ENCODE results near the gene SUSD1.

Gene SUSD1

GRCh38 chr9:112047538-112048066, 127.5 kb downstream of the SUSD1 start:
- no peak overlapping the region for H3K4me3 ChIP-seq (ENCODE audit: control insufficient read depth, low read depth, low read length)
- DNase-seq (ENCODE audit: low read depth), result no peak
- TF ChIP-seq, protein P1, sequence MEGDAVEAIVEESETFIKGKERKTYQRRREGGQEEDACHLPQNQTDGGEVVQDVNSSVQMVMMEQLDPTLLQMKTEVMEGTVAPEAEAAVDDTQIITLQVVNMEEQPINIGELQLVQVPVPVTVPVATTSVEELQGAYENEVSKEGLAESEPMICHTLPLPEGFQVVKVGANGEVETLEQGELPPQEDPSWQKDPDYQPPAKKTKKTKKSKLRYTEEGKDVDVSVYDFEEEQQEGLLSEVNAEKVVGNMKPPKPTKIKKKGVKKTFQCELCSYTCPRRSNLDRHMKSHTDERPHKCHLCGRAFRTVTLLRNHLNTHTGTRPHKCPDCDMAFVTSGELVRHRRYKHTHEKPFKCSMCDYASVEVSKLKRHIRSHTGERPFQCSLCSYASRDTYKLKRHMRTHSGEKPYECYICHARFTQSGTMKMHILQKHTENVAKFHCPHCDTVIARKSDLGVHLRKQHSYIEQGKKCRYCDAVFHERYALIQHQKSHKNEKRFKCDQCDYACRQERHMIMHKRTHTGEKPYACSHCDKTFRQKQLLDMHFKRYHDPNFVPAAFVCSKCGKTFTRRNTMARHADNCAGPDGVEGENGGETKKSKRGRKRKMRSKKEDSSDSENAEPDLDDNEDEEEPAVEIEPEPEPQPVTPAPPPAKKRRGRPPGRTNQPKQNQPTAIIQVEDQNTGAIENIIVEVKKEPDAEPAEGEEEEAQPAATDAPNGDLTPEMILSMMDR (IDR thresholded peaks at IDR 0.05; ENCODE audit: control insufficient read depth, insufficient read depth, low read depth, low read length, missing control alignments), result no peak

DNA sequence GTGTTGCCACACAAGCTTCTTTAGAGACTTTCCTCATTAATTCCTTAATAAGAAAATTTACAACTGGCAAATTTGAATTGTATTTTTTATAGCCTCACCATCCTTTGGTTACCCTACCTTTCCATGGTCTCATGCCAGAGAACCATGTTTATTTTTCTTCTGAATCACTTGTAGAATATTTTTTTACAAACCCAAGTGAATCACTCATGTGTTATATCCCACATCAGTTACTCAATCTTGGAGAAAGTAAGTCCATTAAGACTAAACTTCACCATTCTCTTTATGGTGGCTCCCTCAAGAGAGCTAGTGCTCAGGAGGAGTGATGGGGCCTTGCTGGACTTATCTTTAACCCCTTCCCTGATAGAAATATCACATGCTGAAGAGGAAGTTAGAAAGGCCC, 128.9 kb downstream of the SUSD1 start:
- no peak for DNase-seq (ENCODE audit: low read depth)
- no peak overlapping the region for H3K4me3 ChIP-seq (ENCODE audit: control insufficient read depth, low read depth, low read length)
- TF ChIP-seq, protein P1 (IDR thresholded peaks at IDR 0.05; ENCODE audit: control insufficient read depth, insufficient read depth, low read depth, low read length, missing control alignments), result no peak

DNA sequence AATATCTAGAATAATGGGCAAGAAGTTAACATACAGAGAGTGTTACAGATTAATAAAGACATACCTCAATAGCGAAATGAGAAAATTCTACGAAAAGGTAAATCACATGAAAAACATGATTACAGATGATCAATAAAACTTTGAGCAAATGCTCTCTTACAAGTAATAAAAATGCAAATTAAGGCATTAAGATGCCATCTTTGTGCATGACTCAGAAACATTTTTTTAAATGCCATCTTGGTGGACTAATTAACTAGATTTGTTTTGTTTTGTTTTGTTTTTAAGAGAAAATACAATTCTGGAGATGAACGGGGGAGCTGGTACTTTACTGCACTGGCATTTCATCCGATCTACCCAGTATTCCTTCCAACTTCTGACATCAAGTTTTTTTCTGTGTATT, 130.2 kb downstream of the SUSD1 start:
- H3K4me3 ChIP-seq (ENCODE audit: control insufficient read depth, low read depth, low read length), result no peak overlapping the region
- TF ChIP-seq, protein P1 (IDR thresholded peaks at IDR 0.05; ENCODE audit: control insufficient read depth, insufficient read depth, low read depth, low read length, missing control alignments), result no peak

GRCh38 chr9:112044186-112044585, 130.9 kb downstream of the SUSD1 start:
- DNase-seq (ENCODE audit: low read depth), result no peak
- TF ChIP-seq, protein P1 (IDR thresholded peaks at IDR 0.05; ENCODE audit: control insufficient read depth, insufficient read depth, low read depth, low read length, missing control alignments), result no peak
- H3K4me3 ChIP-seq (ENCODE audit: control insufficient read depth, low read depth, low read length), result no peak overlapping the region

More for the DNA sequence above, 130.2 kb downstream of the SUSD1 start:
- no peak for DNase-seq (ENCODE audit: low read depth)

DNA sequence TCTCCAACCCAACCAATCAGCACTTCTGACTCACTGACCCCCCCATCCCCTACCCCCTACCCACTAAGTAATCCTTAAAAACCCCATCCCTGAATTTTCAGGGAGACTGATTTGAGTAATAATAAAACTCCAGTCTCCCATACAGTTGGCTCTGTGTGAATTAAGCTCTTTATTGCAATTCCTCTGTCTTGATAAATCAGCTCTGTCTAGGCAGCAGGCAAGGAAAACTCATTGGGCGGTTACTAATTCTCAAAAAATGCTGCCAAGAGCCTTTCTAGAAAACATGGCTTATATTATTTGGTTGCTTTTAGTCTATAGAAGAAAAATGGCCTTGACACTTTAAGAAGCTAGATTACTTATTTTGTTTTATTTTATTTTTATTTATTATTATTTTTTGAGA, 131.7 kb downstream of the SUSD1 start:
- TF ChIP-seq, protein P1 (IDR thresholded peaks at IDR 0.05; ENCODE audit: control insufficient read depth, insufficient read depth, low read depth, low read length, missing control alignments), result no peak
- no peak overlapping the region for H3K4me3 ChIP-seq (ENCODE audit: control insufficient read depth, low read depth, low read length)

GRCh38 chr9:112042769-112043168, 132.3 kb downstream of the SUSD1 start:
- H3K4me3 ChIP-seq (ENCODE audit: control insufficient read depth, low read depth, low read length), result no peak overlapping the region
- no peak for DNase-seq (ENCODE audit: low read depth)
- TF ChIP-seq, protein P1 (IDR thresholded peaks at IDR 0.05; ENCODE audit: control insufficient read depth, insufficient read depth, low read depth, low read length, missing control alignments), result no peak

More for the DNA sequence above, 131.7 kb downstream of the SUSD1 start:
- DNase-seq (ENCODE audit: low read depth), result no peak

GRCh38 chr9:112042244-112042638, 132.9 kb downstream of the SUSD1 start:
- TF ChIP-seq, protein P1 (IDR thresholded peaks at IDR 0.05; ENCODE audit: control insufficient read depth, insufficient read depth, low read depth, low read length, missing control alignments), result no peak
- DNase-seq (ENCODE audit: low read depth), result no peak
- H3K4me3 ChIP-seq (ENCODE audit: control insufficient read depth, low read depth, low read length), result no peak overlapping the region
